K562 (cell line): ENCODE measurements around the gene SOX8. TPM values are rescaled to one million over a fixed set of nuclear protein-coding genes. Genes with fewer than 3 reads are reported as not detected.

ENCODE experiments used
- ATAC-seq: fragments of 200-7000 bp; cut with Tn5 transposase; 3 replicates; pipeline ENCODE4 v1.9.1; 2020; ENCODE audit warnings: moderate library complexity
- BruUV-seq: library from RNA; stranded (reverse); fragments of 400-500 nt; replicated peaks from 2 replicates; lab custom pipeline; 2021; lab: Mats Ljungman, UMichigan
- CTCF ChIA-PET: fragments of 300-600 bp; formaldehyde crosslinking; extraction: SDS; loops from one replicate; lab custom pipeline; 2021; ENCODE audit warnings: low intra/inter-chr PET ratio; lab: Yijun Ruan, JAX
- POLR2A ChIA-PET: fragments of 300-600, 350-650 bp; sonication (Branson Sonifier 250); formaldehyde crosslinking; extraction: SDS; loops from one replicate; lab custom pipeline; 2021; ENCODE audit warnings: antibody characterized with exemption, inconsistent platforms; lab: Yijun Ruan, JAX
- DNase-seq, 4 experiments: peaks; one replicate each; pipeline versions ENCODE4 v3.0.0 to v3.0.0-alpha.2; 2011 to 2018; ENCODE audit warnings: low spot score in 3 of 4, mixed read lengths in 3 of 4; ENCODE audit errors: extremely low read depth in 1 of 4
- FAIRE-seq: peaks from 2 replicates; lab custom pipeline; 2011; peaks lifted over from hg19 to GRCh38; lab: Jason Lieb, UNC
- H2AFZ ChIP-seq: 2 replicates; pipeline ENCODE4 v1.6.0; 2011; ENCODE audit warnings: low read depth, low read length, control low read depth, inconsistent platforms
- H3K27ac ChIP-seq: fragments of 200-600 bp; 3 replicates; pipeline ENCODE4 v1.8.0; 2011; ENCODE audit warnings: low read depth, mild to moderate bottlenecking, control low read depth, inconsistent platforms, low read length, moderate library complexity, mixed read lengths; ENCODE audit errors: extremely low read depth
- H3K27me3 ChIP-seq, 2 experiments: fragments of 300-600 bp in 1 of 2; 2 replicates in 1 of 2; 3 replicates in 1 of 2; pipeline versions ENCODE4 v1.6.0 to v1.8.0; 2011; ENCODE audit warnings: inconsistent platforms in 2 of 2, low read length in 2 of 2, mild to moderate bottlenecking in 1 of 2, mixed read lengths in 1 of 2, moderate library complexity in 1 of 2; ENCODE audit not compliant: control insufficient read depth in 2 of 2, insufficient read depth in 2 of 2
- H3K36me3 ChIP-seq: fragments of 300-600 bp; 3 replicates; pipeline ENCODE4 v1.8.0; 2011; ENCODE audit warnings: mild to moderate bottlenecking, low read length, inconsistent platforms; ENCODE audit not compliant: control insufficient read depth, insufficient read depth
- H3K4me1 ChIP-seq, 2 experiments: fragments of 200-600 bp in 1 of 2; replicated peaks in 1 of 2; 2 replicates in 1 of 2; 3 replicates in 1 of 2; pipeline versions ENCODE4 v1.5.1 to v1.8.0; 2011; ENCODE audit warnings: inconsistent platforms in 2 of 2, low read length in 2 of 2, mild to moderate bottlenecking in 1 of 2, mixed read lengths in 1 of 2, moderate library complexity in 1 of 2; ENCODE audit not compliant: control insufficient read depth in 2 of 2, insufficient read depth in 2 of 2
- H3K4me2 ChIP-seq: 2 replicates; pipeline ENCODE4 v1.6.1; 2011; ENCODE audit warnings: low read length, control low read depth, inconsistent platforms, mixed read lengths; ENCODE audit not compliant: insufficient read depth
- H3K4me3 ChIP-seq: fragments of 200-600 bp; sonication (generic), shearing (Covaris generic); 2 replicates; pipeline ENCODE4 v1.5.1; 2016; ENCODE audit warnings: control low read depth, inconsistent platforms
- H3K79me2 ChIP-seq: fragments of 200-600 bp; 3 replicates; pipeline ENCODE4 v1.8.0; 2011; ENCODE audit warnings: low read length, inconsistent platforms; ENCODE audit not compliant: control insufficient read depth, insufficient read depth
- H3K9ac ChIP-seq, 2 experiments: 2 replicates each; pipeline versions ENCODE4 v1.6.0 to v1.6.1; 2011; ENCODE audit warnings: low read depth in 2 of 2, low read length in 2 of 2, control low read depth in 1 of 2, inconsistent platforms in 1 of 2, mild to moderate bottlenecking in 1 of 2, mixed read lengths in 1 of 2; ENCODE audit not compliant: insufficient read depth in 1 of 2
- H3K9me1 ChIP-seq: one replicate; pipeline ENCODE4 v1.6.0; 2011; ENCODE audit warnings: inconsistent platforms, mild to moderate bottlenecking, low read length, moderate library complexity; ENCODE audit not compliant: control insufficient read depth, insufficient read depth
- H3K9me3 ChIP-seq: replicated peaks from 2 replicates; pipeline ENCODE4 v1.5.1; 2011; ENCODE audit warnings: low read depth, low read length, inconsistent platforms; ENCODE audit not compliant: control insufficient read depth, insufficient read depth
- H4K20me1 ChIP-seq: replicated peaks from 2 replicates; pipeline ENCODE4 v1.6.1; 2011; ENCODE audit warnings: low read length, inconsistent platforms, mixed read lengths; ENCODE audit not compliant: control insufficient read depth, insufficient read depth
- WGBS: fragments of 100-300 bp; shearing (Covaris generic); methylation state at CpG from one replicate; pipeline ENCODE4 v1.1.6; 2016; ENCODE audit warnings: low coverage, mixed read lengths; ENCODE audit not compliant: insufficient coverage; ENCODE audit errors: missing lambda C conversion rate; 5-methylcytosine and 5-hydroxymethylcytosine counted together
- in situ Hi-C: fragments of 300-500 bp; cut with MboI; formaldehyde crosslinking; loops from 4 replicates; pipeline ENCODE4 v1.15.0; 2018; ENCODE audit warnings: inconsistent platforms, mixed read lengths
- intact Hi-C: fragments of 100-400 bp; cut with micrococcal nuclease; formaldehyde crosslinking; loops from 2 replicates; pipeline ENCODE4 v1.14.2; 2022
- polyA plus RNA-seq, 8 experiments: library from polyadenylated mRNA; depleted of rRNA in 4 of 8; stranded (reverse) in 5 of 8; unstranded in 3 of 8; fragments of >200 nt; fragmentation: Nextera tagmentation in 2 of 8; fragmentation: Illumina TruSeq in 1 of 8; extraction: Ambion mirVana in 2 of 8; extraction: Trizol in 1 of 8; gene quantifications; 2 replicates each; pipeline versions ENCODE4 v1.2.1 to v1.2.3, GENCODE V29; 2011 to 2014; ENCODE audit warnings: inconsistent platforms in 1 of 8, missing spikeins in 1 of 8
- total RNA-seq, 7 experiments: library from RNA; depleted of rRNA in 6 of 7; stranded (reverse); fragments of >200 nt in 6 of 7; fragmentation: Illumina TruSeq in 2 of 7; extraction: Trizol in 2 of 7; gene quantifications; 2 replicates each; pipeline versions ENCODE4 v1.2.1 to v1.2.3, GENCODE V29; 2011 to 2021; ENCODE audit warnings: low replicate concordance in 1 of 7
- TF ChIP-seq, protein P1 (sequence below): fragments of 450-650 bp; IDR thresholded peaks from 2 replicates; pipeline ENCODE4 v1.6.1; 2016; ENCODE audit warnings: low read depth

Gene SOX8
- total and polyA plus RNA-seq, 9 of the 15 experiments (the other 6 are each of a cell fraction or from before 2014, with no cell fraction given) = 0.07 to 0.15 (median 0.15) TPM; not detected in 6

DNA sequence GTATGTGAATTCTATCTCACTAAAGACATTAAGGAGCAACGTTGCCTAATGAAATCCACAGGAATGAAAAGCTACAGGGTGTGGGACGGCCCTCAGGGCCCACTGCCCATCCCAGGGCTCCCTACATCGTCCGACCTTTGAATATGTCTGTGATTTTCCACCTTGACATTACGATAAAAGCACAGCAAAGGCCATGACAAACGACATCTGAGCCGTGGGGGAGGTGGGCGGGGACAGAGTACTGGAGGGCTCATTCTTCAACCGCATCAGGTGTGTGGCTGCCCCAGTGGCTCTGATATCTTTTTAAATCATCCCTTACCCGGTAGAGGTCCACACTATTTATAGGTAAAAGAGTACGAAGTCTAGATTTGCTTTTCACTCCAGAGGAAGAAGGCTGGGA, 45.9 kb upstream of the SOX8 start:
- FAIRE-seq = no peak
- in situ Hi-C loops = no loop called here
- CTCF ChIA-PET = no interaction called here
- no peak overlapping the region for H2AFZ ChIP-seq
- intact Hi-C loops = no loop called here
- ATAC-seq = no peak
- peaks cover 0 to 13% of the 10 kb centered on the region in 2 experiments; a peak in 1 of 5 replicates for H3K4me1 ChIP-seq
- H3K4me3 ChIP-seq = no peak overlapping the region
- DNase-seq = no peak
- H3K9me1 ChIP-seq = no peaks in the 10 kb centered on the region
- WGBS = 0% methylated on average over 11 of the region's 11 CpGs
- TF ChIP-seq, protein P1, sequence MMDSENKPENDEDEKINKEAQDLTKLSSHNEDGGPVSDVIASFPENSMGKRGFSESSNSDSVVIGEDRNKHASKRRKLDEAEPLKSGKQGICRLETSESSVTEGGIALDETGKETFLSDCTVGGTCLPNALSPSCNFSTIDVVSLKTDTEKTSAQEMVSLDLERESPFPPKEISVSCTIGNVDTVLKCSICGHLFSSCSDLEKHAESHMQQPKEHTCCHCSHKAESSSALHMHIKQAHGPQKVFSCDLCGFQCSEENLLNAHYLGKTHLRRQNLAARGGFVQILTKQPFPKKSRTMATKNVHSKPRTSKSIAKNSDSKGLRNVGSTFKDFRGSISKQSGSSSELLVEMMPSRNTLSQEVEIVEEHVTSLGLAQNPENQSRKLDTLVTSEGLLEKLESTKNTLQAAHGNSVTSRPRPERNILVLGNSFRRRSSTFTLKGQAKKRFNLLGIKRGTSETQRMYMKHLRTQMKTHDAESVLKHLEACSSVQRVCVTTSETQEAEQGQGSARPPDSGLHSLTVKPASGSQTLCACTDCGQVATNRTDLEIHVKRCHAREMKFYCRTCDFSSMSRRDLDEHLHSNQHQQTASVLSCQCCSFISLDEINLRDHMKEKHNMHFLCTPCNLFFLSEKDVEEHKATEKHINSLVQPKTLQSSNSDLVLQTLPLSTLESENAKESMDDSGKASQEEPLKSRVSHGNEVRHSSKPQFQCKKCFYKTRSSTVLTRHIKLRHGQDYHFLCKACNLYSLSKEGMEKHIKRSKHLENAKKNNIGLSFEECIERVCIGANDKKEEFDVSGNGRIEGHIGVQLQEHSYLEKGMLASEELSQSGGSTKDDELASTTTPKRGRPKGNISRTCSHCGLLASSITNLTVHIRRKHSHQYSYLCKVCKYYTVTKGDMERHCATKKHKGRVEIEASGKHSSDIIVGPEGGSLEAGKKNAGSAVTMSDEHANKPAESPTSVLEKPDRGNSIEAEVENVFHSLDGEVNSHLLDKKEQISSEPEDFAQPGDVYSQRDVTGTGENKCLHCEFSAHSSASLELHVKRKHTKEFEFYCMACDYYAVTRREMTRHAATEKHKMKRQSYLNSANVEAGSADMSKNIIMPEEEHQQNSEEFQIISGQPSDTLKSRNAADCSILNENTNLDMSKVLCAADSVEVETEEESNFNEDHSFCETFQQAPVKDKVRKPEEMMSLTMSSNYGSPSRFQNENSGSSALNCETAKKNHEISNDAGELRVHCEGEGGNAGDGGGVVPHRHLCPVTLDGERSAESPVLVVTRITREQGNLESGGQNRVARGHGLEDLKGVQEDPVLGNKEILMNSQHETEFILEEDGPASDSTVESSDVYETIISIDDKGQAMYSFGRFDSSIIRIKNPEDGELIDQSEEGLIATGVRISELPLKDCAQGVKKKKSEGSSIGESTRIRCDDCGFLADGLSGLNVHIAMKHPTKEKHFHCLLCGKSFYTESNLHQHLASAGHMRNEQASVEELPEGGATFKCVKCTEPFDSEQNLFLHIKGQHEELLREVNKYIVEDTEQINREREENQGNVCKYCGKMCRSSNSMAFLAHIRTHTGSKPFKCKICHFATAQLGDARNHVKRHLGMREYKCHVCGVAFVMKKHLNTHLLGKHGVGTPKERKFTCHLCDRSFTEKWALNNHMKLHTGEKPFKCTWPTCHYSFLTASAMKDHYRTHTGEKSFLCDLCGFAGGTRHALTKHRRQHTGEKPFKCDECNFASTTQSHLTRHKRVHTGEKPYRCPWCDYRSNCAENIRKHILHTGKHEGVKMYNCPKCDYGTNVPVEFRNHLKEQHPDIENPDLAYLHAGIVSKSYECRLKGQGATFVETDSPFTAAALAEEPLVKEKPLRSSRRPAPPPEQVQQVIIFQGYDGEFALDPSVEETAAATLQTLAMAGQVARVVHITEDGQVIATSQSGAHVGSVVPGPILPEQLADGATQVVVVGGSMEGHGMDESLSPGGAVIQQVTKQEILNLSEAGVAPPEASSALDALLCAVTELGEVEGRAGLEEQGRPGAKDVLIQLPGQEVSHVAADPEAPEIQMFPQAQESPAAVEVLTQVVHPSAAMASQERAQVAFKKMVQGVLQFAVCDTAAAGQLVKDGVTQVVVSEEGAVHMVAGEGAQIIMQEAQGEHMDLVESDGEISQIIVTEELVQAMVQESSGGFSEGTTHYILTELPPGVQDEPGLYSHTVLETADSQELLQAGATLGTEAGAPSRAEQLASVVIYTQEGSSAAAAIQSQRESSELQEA = no peak
- H3K27ac ChIP-seq = no peak overlapping the region
- no TSS peak for BruUV-seq
- no peaks in the 10 kb centered on the region for H3K36me3 ChIP-seq
- POLR2A ChIA-PET = no interaction called here
- H3K9ac ChIP-seq = no peak overlapping the region
- no peaks in the 10 kb centered on the region for H3K9me3 ChIP-seq
- H4K20me1 ChIP-seq = peaks cover 24% of the 10 kb centered on the region
- H3K27me3 ChIP-seq = peaks cover 74 to 94% of the 10 kb centered on the region in 2 experiments
- no peaks in the 10 kb centered on the region for H3K79me2 ChIP-seq
- no peak overlapping the region for H3K4me2 ChIP-seq
